ENCODE data around the gene DPEP1.

The DPEP1 gene

DNA sequence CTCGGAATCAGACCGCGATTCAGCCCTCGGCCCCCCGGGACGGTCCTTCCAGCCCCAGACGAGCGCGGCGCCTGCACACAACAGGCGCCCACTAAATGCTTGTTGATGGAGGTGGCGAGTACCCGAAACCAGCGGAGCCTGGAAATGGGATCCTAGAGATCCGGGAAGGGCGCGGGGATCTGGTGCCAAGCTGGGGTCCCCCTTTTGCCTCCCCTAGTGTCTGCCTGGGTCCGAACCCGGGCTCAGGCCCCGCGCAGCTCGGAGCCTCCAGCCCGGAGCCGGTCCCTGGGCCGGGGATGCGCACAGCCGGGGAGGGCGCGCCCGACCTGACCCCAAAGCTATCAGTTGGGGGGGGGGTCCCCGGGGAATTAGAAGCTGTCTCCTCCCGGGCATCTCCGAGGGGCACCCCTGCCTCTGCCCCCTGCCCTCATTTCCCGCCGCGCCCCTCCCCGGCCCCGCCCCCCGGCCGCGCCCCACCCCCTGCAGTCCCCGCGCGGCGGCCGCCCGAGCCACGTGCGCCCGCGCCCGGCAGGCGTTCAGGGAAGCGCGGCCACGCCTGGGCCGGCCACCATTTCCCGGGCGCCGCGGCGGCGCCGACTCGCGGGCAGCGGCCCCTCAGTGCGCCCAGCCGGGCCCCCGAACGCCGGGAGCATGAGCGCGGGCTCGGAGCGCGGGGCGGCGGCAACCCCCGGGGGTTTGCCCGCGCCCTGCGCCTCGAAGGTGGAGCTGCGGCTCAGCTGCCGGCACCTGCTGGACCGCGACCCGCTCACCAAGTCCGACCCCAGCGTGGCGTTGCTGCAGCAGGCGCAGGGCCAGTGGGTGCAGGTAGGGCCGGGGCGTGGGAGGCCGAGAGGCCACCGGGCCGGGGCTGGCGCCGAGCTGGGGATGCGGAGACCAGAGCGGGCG is 37.9 kb upstream of the DPEP1 start, which contains the start of gene CPNE7:
Gene CPNE7, plus strand, starts transcription at position 512 of the 906 bp plus-strand sequence. Its CDS starts 140 bp downstream, at position 652.
- Histone ChIP-seq H2AFZ (ENCODE audit: low read depth, low read length) (peak within 1 kb of the TSS; percentile 62), H3K27ac (ENCODE audit: low read length) (peak within 1 kb of the TSS; percentile 30), H3K9me3 (ENCODE audit: insufficient read depth, low read length) (no peaks in the 10 kb centered on the region), H3K4me2 (ENCODE audit: low read length) (peak within 1 kb of the TSS; percentile 99), H3K36me3 (replicated peaks; ENCODE audit: low read depth, low read length) (peaks cover 8% of the 10 kb centered on the region), H3K27me3 (ENCODE audit: low read depth, low read length) (no peaks in the 10 kb centered on the region), H3K79me2 (ENCODE audit: low read length) (peaks cover 25% of the 10 kb centered on the region), H4K20me1 (ENCODE audit: insufficient read depth, low read length) (no peaks in the 10 kb centered on the region), H3K4me1 (ENCODE audit: low read length) (peaks cover 13% of the 10 kb centered on the region), H3K4me3 (ENCODE audit: low read length) (peak within 1 kb of the TSS; percentile 98), H3K9ac (ENCODE audit: low read length) (peak within 1 kb of the TSS; percentile 91)
- TF ChIP-seq, protein P1, sequence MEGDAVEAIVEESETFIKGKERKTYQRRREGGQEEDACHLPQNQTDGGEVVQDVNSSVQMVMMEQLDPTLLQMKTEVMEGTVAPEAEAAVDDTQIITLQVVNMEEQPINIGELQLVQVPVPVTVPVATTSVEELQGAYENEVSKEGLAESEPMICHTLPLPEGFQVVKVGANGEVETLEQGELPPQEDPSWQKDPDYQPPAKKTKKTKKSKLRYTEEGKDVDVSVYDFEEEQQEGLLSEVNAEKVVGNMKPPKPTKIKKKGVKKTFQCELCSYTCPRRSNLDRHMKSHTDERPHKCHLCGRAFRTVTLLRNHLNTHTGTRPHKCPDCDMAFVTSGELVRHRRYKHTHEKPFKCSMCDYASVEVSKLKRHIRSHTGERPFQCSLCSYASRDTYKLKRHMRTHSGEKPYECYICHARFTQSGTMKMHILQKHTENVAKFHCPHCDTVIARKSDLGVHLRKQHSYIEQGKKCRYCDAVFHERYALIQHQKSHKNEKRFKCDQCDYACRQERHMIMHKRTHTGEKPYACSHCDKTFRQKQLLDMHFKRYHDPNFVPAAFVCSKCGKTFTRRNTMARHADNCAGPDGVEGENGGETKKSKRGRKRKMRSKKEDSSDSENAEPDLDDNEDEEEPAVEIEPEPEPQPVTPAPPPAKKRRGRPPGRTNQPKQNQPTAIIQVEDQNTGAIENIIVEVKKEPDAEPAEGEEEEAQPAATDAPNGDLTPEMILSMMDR (IDR thresholded peaks at IDR 0.05; ENCODE audit: low read depth, low read length), result no peak
- TF ChIP-seq EZH2phosphoT487 (IDR thresholded peaks at IDR 0.05; ENCODE audit: low read depth), result no peak

DNA sequence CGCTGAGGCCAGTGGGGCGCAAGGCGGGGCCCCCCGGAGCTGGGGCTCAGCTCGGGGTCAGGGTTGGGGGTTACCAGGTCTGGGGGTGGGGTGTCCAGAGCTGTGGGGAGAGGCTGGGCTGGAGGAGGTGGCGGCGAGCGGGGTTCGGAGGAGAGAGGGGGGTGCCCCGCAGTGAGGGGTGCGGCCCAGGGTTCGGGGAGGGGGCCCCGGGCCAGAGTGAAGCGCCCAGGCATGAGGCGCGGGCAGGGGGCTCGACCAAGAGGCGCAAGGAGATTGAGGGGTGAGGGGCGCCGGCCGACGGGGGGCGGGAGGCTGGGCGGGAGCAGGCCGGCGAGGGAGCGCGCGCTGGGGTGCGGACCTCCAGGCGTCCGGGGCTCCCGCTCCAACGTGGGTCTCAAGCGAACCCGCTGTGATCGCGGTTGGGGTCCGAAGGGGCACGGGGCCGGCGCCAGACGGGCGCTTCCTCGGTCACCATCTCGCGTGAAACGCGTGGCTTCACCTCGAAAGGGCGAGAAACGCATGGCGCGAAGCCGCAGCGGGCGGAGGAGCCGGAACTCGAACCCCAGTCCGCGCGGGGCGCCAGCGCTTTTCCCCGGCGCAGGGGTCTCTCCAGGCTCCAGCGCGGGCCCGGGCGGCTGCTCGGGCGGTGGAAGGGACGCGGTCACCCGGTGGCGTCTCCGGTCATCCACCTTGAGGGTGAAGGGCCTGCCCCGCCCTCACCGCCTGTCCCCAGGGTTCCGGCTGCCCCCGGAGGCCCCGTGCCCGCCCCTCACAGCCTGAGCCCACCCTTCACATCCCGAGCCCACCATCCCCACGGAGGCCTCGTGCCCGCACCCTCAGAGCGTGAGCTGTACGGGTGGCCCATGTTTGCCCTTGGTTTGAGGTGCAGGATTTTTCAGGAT is 37.0 kb upstream of the DPEP1 start:
- Histone ChIP-seq H3K4me1 (ENCODE audit: low read length) (peaks cover 13% of the 10 kb centered on the region), H3K9me3 (ENCODE audit: insufficient read depth, low read length) (no peaks in the 10 kb centered on the region), H3K4me3 (ENCODE audit: low read length) (peak overlapping the region; percentile 98), H4K20me1 (ENCODE audit: insufficient read depth, low read length) (no peaks in the 10 kb centered on the region), H3K36me3 (replicated peaks; ENCODE audit: low read depth, low read length) (peaks cover 8% of the 10 kb centered on the region), H3K27me3 (ENCODE audit: low read depth, low read length) (no peaks in the 10 kb centered on the region), H3K27ac (ENCODE audit: low read length) (no peak overlapping the region), H3K79me2 (ENCODE audit: low read length) (peaks cover 25% of the 10 kb centered on the region), H3K9ac (ENCODE audit: low read length) (peak overlapping the region; percentile 91), H2AFZ (ENCODE audit: low read depth, low read length) (no peak overlapping the region), H3K4me2 (ENCODE audit: low read length) (peak overlapping the region; percentile 83)
- no peak for TF ChIP-seq EZH2phosphoT487 (IDR thresholded peaks at IDR 0.05; ENCODE audit: low read depth)
- TF ChIP-seq, protein P1 (IDR thresholded peaks at IDR 0.05; ENCODE audit: low read depth, low read length), result no peak

DNA sequence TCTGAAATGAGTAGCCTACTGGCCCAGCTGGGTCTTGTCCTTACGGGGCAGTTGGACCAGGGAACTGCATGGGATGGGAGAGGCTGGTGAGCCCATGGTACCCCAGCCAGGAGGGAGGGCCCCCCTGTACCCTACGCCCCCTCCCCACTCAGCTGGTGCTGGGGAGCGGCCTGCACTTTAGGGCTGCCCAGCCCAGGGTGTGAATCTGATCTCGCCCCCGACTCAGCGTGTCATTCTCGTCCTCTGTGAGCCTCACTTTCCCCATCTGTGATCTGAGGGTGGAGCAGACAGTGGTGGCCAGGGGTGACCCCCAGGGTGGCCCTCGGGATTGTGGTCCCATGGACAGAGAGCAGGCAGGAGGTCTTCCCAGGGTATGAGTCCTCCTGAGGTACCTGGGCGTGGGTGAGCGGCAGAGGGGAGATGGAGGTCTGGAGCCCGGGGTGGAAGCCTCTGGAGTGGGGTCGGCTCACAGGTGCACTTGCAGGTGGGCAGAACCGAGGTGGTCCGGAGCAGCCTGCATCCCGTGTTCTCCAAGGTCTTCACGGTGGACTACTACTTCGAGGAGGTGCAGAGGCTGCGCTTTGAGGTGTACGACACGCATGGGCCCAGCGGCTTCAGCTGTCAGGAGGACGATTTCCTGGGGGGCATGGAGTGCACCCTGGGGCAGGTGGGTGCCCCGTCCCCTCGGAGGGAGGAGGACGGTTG is 36.2 kb upstream of the DPEP1 start:
- Histone ChIP-seq H3K4me2 (ENCODE audit: low read length) (no peak overlapping the region), H2AFZ (ENCODE audit: low read depth, low read length) (no peak overlapping the region), H3K27ac (ENCODE audit: low read length) (no peak overlapping the region), H3K36me3 (replicated peaks; ENCODE audit: low read depth, low read length) (peaks cover 8% of the 10 kb centered on the region), H3K27me3 (ENCODE audit: low read depth, low read length) (no peaks in the 10 kb centered on the region), H3K9me3 (ENCODE audit: insufficient read depth, low read length) (no peaks in the 10 kb centered on the region), H3K9ac (ENCODE audit: low read length) (no peak overlapping the region), H4K20me1 (ENCODE audit: insufficient read depth, low read length) (no peaks in the 10 kb centered on the region), H3K4me1 (ENCODE audit: low read length) (peaks cover 13% of the 10 kb centered on the region), H3K4me3 (ENCODE audit: low read length) (no peak overlapping the region), H3K79me2 (ENCODE audit: low read length) (peaks cover 25% of the 10 kb centered on the region)
- no peak for TF ChIP-seq EZH2phosphoT487 (IDR thresholded peaks at IDR 0.05; ENCODE audit: low read depth)
- TF ChIP-seq, protein P1 (IDR thresholded peaks at IDR 0.05; ENCODE audit: low read depth, low read length), result no peak
